GM23338 (cell line): Measurements from ENCODE around the gene ADCK2. TPM values are rescaled to one million over a fixed set of nuclear protein-coding genes. Genes with fewer than 3 reads are reported as not detected.
A peak's percentile ranks its signal among the peaks of the same experiment; 100 is the strongest.

Experiments used
- ATAC-seq: fragments of 200-7000 bp; cut with Tn5 transposase; 3 replicates; pipeline ENCODE4 v1.9.1; 2020
- DNase-seq: peaks from one replicate; pipeline ENCODE4 v3.0.0-alpha.2; 2015; ENCODE audit warnings: low spot score
- H2AFZ ChIP-seq: fragments of 200-600 bp; sonication (generic); 2 replicates; pipeline ENCODE4 v1.8.0; 2016; ENCODE audit warnings: antibody characterized with exemption, mild to moderate bottlenecking, moderate library complexity
- H3F3A ChIP-seq: fragments of 200-600 bp; sonication (generic); replicated peaks from 2 replicates; pipeline ENCODE4 v1.8.0; 2017; ENCODE audit warnings: antibody characterized with exemption, mixed run types, low read depth
- H3K27ac ChIP-seq: fragments of 200-600 bp; sonication (generic); 2 replicates; pipeline ENCODE4 v1.6.1; 2016; ENCODE audit warnings: low read depth
- H3K27me3 ChIP-seq: fragments of 200-600 bp; sonication (generic); 2 replicates; pipeline ENCODE4 v1.8.0; 2016; ENCODE audit warnings: mild to moderate bottlenecking, mixed run types, moderate library complexity; ENCODE audit not compliant: insufficient read depth
- H3K36me3 ChIP-seq: fragments of 200-600 bp; sonication (generic); 2 replicates; pipeline ENCODE4 v1.8.0; 2016; ENCODE audit warnings: mild to moderate bottlenecking; ENCODE audit not compliant: insufficient read depth
- H3K4me1 ChIP-seq: fragments of 200-600 bp; sonication (generic); 2 replicates; pipeline ENCODE4 v1.8.0; 2016; ENCODE audit warnings: mild to moderate bottlenecking, moderate library complexity; ENCODE audit not compliant: insufficient read depth
- H3K4me2 ChIP-seq: fragments of 200-600 bp; sonication (generic); 2 replicates; pipeline ENCODE4 v1.7.1; 2017; ENCODE audit warnings: mixed run types
- H3K4me3 ChIP-seq: fragments of 200-600 bp; sonication (generic); 2 replicates; pipeline ENCODE4 v1.6.1; 2016; ENCODE audit warnings: mixed run types
- H3K79me2 ChIP-seq: fragments of 200-600 bp; sonication (generic); replicated peaks from 2 replicates; pipeline ENCODE4 v1.8.0; 2017; ENCODE audit warnings: mild to moderate bottlenecking; ENCODE audit not compliant: insufficient read depth
- H3K9me2 ChIP-seq: fragments of 200-600 bp; sonication (generic); 2 replicates; pipeline ENCODE4 v1.8.0; 2017; ENCODE audit not compliant: insufficient read depth
- H4K20me1 ChIP-seq: fragments of 200-600 bp; sonication (generic); replicated peaks from 2 replicates; pipeline ENCODE4 v1.8.0; 2017; ENCODE audit warnings: mild to moderate bottlenecking; ENCODE audit not compliant: insufficient read depth
- H3K27ac Mint-ChIP-seq: 2 replicates; pipeline ENCODE4 v1.8.0; 2020; ENCODE audit warnings: inconsistent platforms, mild to moderate bottlenecking, moderate library complexity, mixed read lengths
- H3K27me3 Mint-ChIP-seq: 3 replicates; pipeline ENCODE4 v1.8.0; 2022; ENCODE audit warnings: low read depth, mild to moderate bottlenecking, moderate library complexity, mixed read lengths, inconsistent platforms; ENCODE audit not compliant: insufficient read depth, poor library complexity
- H3K36me3 Mint-ChIP-seq: 3 replicates; pipeline ENCODE4 v1.8.0; 2021; ENCODE audit warnings: low read depth, mild to moderate bottlenecking, inconsistent platforms, moderate library complexity, mixed read lengths
- H3K4me1 Mint-ChIP-seq: 3 replicates; pipeline ENCODE4 v1.8.0; 2020; ENCODE audit warnings: mild to moderate bottlenecking, inconsistent platforms, mixed read lengths
- H3K4me3 Mint-ChIP-seq: 3 replicates; pipeline ENCODE4 v1.8.0; 2021; ENCODE audit warnings: moderate library complexity, mild to moderate bottlenecking, inconsistent platforms, mixed read lengths
- H3K9me3 Mint-ChIP-seq: 3 replicates; pipeline ENCODE4 v1.8.0; 2020; ENCODE audit warnings: moderate library complexity, mild to moderate bottlenecking, inconsistent platforms, mixed read lengths
- CREB1 ChIP-seq: fragments of 250-450 bp; sonication (Bioruptor Pico); IDR thresholded peaks from 2 replicates; pipeline ENCODE4 v1.5.0; 2020; ENCODE audit warnings: low read depth, mild to moderate bottlenecking, moderate library complexity
- CTCF ChIP-seq, 2 experiments: fragments of 200-600 bp in 1 of 2; sonication (generic) in 1 of 2; conservative IDR thresholded peaks; 2 replicates each; pipeline versions ENCODE4 v1.5.1 to v1.6.1; 2016 to 2017; ENCODE audit warnings: antibody characterized with exemption in 2 of 2, low read depth in 2 of 2, mild to moderate bottlenecking in 2 of 2, moderate library complexity in 1 of 2
- ETS1 ChIP-seq: IDR thresholded peaks from 2 replicates; pipeline ENCODE4 v1.6.1; 2016; ENCODE audit warnings: antibody characterized with exemption
- EZH2phosphoT487 ChIP-seq: fragments of 200-600 bp; sonication (generic); IDR thresholded peaks from one replicate; pipeline ENCODE4 v1.8.1; 2018; ENCODE audit warnings: antibody characterized with exemption; ENCODE audit not compliant: unreplicated experiment
- NANOG ChIP-seq: IDR thresholded peaks from 2 replicates; pipeline ENCODE4 v1.6.1; 2016; ENCODE audit warnings: antibody characterized with exemption, borderline replicate concordance
- POLR2AphosphoS5 ChIP-seq: IDR thresholded peaks from 2 replicates; pipeline ENCODE4 v1.6.1; 2016; ENCODE audit warnings: antibody characterized with exemption, low read depth
- REST ChIP-seq: IDR thresholded peaks from one replicate; pipeline ENCODE4 v1.6.1; 2018; ENCODE audit warnings: antibody characterized with exemption; ENCODE audit not compliant: unreplicated experiment
- STAT1 ChIP-seq: IDR thresholded peaks from one replicate; pipeline ENCODE4 v1.6.1; 2016; ENCODE audit warnings: antibody characterized with exemption; ENCODE audit not compliant: unreplicated experiment
- ZNF331 ChIP-seq: fragments of 250-450 bp; sonication (Bioruptor Pico); IDR thresholded peaks from 2 replicates; pipeline ENCODE4 v1.5.0; 2020; ENCODE audit warnings: low read depth, mild to moderate bottlenecking, moderate library complexity
- long read RNA-seq: library from polyadenylated mRNA; unstranded; transcript quantifications from one replicate; pipeline ENCODE4 v2.0.0, GENCODE V29; 2020; ENCODE audit not compliant: unreplicated experiment
- polyA plus RNA-seq: library from polyadenylated mRNA; unstranded; fragments of >200 nt; fragmentation: Nextera tagmentation; extraction: Ambion mirVana; gene quantifications from 2 replicates; pipeline ENCODE4 v1.2.1, GENCODE V29; 2016
- total RNA-seq: library from RNA; depleted of rRNA; stranded (reverse); fragments of >200 nt; shearing (Covaris generic); gene quantifications from 2 replicates; pipeline ENCODE4 v1.2.3, GENCODE V29; 2014; rRNA removed

Gene ADCK2, protein sequence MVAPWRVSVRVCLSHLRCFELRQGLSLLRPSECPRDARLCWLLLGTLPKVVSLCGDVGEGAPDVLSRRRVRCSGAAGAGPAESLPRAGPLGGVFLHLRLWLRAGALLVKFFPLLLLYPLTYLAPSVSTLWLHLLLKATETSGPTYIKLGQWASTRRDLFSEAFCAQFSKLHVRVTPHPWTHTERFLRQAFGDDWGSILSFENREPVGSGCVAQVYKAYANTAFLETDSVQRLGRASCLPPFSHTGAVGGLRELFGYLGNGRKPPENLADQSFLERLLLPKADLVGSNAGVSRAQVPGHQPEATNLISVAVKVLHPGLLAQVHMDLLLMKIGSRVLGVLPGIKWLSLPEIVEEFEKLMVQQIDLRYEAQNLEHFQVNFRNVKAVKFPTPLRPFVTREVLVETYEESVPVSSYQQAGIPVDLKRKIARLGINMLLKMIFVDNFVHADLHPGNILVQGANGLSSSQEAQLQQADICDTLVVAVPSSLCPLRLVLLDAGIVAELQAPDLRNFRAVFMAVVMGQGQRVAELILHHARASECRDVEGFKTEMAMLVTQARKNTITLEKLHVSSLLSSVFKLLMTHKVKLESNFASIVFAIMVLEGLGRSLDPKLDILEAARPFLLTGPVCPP
- total RNA-seq (11.2 and 14.4 TPM in 2 replicates), polyA plus RNA-seq (4.7 and 5.0 TPM in 2 replicates)
- long read RNA-seq, partial matches to known transcripts = 0 of 2 reads
- long read RNA-seq, other reads (novel, unspliced or antisense) = 0 of 2 reads

DNA sequence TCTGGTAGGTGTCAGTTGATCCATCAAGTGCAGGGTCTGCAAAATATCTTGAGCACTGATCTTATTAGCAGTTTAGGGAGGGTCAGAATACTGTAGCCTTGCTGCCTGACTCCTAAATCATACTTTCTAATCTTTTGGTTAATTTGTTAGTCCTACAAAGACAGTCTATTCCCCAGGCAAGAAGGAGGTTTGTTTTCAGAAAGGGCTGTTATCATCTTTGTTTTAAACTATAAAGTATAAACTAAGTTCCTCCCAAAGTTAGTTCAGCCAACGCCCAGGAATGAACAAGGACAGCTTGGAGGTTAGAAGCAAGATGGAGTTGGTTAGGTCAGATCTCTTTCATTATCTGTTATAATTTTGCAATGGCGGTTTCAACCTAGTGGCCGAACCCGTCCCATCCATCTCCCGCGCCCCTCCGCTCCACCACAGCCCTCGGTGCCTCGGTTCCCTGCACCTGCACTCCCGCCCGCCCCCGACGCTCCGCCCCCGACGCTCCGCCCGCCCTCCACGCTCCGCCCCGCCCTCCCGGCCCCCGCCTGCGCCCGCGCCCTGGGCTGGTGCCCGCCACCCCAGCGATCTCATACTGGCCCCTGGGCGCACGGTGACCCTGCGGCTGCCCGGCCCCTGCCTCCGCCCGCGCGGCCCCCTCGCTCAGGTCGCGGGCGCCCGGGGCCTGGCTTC lies at the start of gene ADCK2:
Gene ADCK2 (plus strand): TSS at position 564 of the 681 bp plus-strand sequence. CDS start 386 bp downstream, outside the sequence.
- ATAC-seq (peak; percentile 64), DNase-seq (peak; percentile 84)
- no peaks in the 10 kb centered on the region for H3K9me2 ChIP-seq
- H4K20me1 ChIP-seq = peaks cover 6% of the 10 kb centered on the region; the same call in 1 of the 2 replicates
- no peaks in the 10 kb centered on the region for H3K36me3 ChIP-seq
- H3K9me3 Mint-ChIP-seq = no peaks in the 10 kb centered on the region; the same call in 2 of the 3 replicates
- H3K27ac Mint-ChIP-seq = 0 out of 2 replicates have a peak within 1 kb of the TSS, but pooled peaks have one; percentile 19
- H3K79me2 ChIP-seq = no peaks in the 10 kb centered on the region
- no peak for TF ChIP-seq CTCF (conservative IDR thresholded peaks at IDR 0.05; ENCODE audit: low read depth in 2 of 2)
- TF ChIP-seq ETS1 = no peak
- TF ChIP-seq STAT1 = no peak
- peak; percentile 48; the same call in 1 of the 2 replicates for TF ChIP-seq POLR2AphosphoS5
- TF ChIP-seq CREB1 (CRISPR knock-in tag) = no peak
- H3K27me3 ChIP-seq = 0 out of 2 replicates have a peak, but pooled peaks cover 5% of the 10 kb centered on the region
- peaks cover 17% of the 10 kb centered on the region for H3K27me3 Mint-ChIP-seq
- peak within 1 kb of the TSS; percentile 93 for H3K4me2 ChIP-seq
- peaks cover 25% of the 10 kb centered on the region for H3K4me1 ChIP-seq
- no peak within 1 kb of the TSS for H3K27ac ChIP-seq
- H2AFZ ChIP-seq = peak within 1 kb of the TSS; percentile 96
- H3K4me1 Mint-ChIP-seq = peaks cover 17% of the 10 kb centered on the region
- 0 out of 2 replicates have a peak, but pooled peaks cover 3% of the 10 kb centered on the region for H3F3A ChIP-seq
- H3K4me3 ChIP-seq = peak within 1 kb of the TSS; percentile 72
- H3K4me3 Mint-ChIP-seq = peak within 1 kb of the TSS; percentile 75
- no peaks in the 10 kb centered on the region; the same call in 2 of the 3 replicates for H3K36me3 Mint-ChIP-seq

DNA sequence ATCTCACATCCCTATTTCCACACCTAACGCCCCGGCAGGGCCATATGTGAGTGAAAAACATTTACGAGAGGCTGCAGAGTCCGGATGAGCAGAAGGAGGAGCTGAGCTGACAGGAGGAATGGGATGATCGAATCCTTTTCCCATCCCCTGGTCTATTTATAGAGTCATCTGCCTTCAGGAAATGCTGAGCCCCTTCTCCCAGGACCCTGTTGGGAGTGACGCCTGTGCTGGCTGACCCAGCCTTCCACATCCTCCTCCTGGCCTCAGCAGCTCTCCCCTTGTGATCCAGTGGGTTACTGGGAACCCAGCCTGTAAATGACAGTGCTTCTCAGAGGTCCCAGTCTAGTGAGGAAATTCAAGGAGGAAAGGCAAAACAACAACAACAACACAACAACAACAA lies 48.8 kb upstream of the ADCK2 start:
- H3K27ac Mint-ChIP-seq = peak overlapping the region; percentile 25
- H3K36me3 ChIP-seq = no peaks in the 10 kb centered on the region
- no peaks in the 10 kb centered on the region for H3K36me3 Mint-ChIP-seq
- H3K4me1 Mint-ChIP-seq = peaks cover 24% of the 10 kb centered on the region
- H3F3A ChIP-seq = no peaks in the 10 kb centered on the region
- no peaks in the 10 kb centered on the region for H3K27me3 ChIP-seq
- peaks cover 14% of the 10 kb centered on the region for H3K27me3 Mint-ChIP-seq
- H3K4me1 ChIP-seq = peaks cover 12% of the 10 kb centered on the region
- H2AFZ ChIP-seq = no peak overlapping the region
- H3K9me3 Mint-ChIP-seq = no peaks in the 10 kb centered on the region
- H3K79me2 ChIP-seq = peaks cover 4% of the 10 kb centered on the region; the same call in 1 of the 2 replicates
- no peaks in the 10 kb centered on the region for H4K20me1 ChIP-seq
- H3K4me3 ChIP-seq = no peak overlapping the region
- H3K9me2 ChIP-seq = no peaks in the 10 kb centered on the region
- H3K27ac ChIP-seq = peak overlapping the region; percentile 80; the same call in 1 of the 2 replicates
- ATAC-seq (peak; percentile 16; the same call in 2 of the 3 replicates), DNase-seq (no peak)
- H3K4me2 ChIP-seq = no peak overlapping the region
- H3K4me3 Mint-ChIP-seq = no peak overlapping the region
- no peak for TF ChIP-seq NANOG
- no peak for TF ChIP-seq CREB1 (CRISPR knock-in tag)
- no peak for TF ChIP-seq ZNF331 (CRISPR knock-in tag)
- TF ChIP-seq REST = no peak
- no peak for TF ChIP-seq ETS1
- no peak for TF ChIP-seq CTCF (conservative IDR thresholded peaks at IDR 0.05; ENCODE audit: low read depth in 2 of 2)
- TF ChIP-seq EZH2phosphoT487 = no peak
